Measurements from ENCODE around the gene ELFN1. TPM values are rescaled to one million over a fixed set of nuclear protein-coding genes. Genes with fewer than 3 reads are reported as not detected.

ELFN1 gene
- total RNA-seq, 1 donor from 2014 or later = not detected

DNA sequence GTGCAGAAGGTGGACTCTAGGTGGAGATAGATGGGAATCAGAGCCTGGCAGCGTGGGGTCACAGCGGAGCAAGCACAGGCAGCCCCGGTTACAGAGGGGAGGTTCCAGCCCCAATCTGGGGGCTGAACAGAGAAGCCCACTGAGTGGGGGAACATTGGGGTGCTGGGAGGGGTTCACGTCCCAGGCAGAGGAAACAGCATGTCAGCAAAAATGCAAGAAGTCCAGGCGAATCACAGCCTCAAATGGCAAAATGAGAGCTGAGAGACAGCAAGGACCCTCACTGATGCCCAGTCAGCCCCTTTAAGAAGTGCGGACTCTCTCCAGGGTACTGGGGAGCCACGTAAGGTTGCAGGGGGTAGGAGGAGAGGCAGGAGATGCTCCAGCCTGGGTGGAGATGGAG lies 62.0 kb downstream of the ELFN1 start:
- Mint-ChIP-seq H3K4me3 (no peak overlapping the region), H3K9me3 (no peaks in the 10 kb centered on the region), H3K27me3 (peaks cover 14% of the 10 kb centered on the region), H3K27ac (no peak overlapping the region), H3K36me3 (ENCODE audit: low read depth) (no peaks in the 10 kb centered on the region), H3K4me1 (no peaks in the 10 kb centered on the region)
- POLR2A ChIA-PET = no interaction called here
- TF ChIP-seq, protein P1, sequence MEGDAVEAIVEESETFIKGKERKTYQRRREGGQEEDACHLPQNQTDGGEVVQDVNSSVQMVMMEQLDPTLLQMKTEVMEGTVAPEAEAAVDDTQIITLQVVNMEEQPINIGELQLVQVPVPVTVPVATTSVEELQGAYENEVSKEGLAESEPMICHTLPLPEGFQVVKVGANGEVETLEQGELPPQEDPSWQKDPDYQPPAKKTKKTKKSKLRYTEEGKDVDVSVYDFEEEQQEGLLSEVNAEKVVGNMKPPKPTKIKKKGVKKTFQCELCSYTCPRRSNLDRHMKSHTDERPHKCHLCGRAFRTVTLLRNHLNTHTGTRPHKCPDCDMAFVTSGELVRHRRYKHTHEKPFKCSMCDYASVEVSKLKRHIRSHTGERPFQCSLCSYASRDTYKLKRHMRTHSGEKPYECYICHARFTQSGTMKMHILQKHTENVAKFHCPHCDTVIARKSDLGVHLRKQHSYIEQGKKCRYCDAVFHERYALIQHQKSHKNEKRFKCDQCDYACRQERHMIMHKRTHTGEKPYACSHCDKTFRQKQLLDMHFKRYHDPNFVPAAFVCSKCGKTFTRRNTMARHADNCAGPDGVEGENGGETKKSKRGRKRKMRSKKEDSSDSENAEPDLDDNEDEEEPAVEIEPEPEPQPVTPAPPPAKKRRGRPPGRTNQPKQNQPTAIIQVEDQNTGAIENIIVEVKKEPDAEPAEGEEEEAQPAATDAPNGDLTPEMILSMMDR (IDR thresholded peaks at IDR 0.05) = no peak
- CTCF ChIA-PET = no interaction called here
- ATAC-seq (ENCODE audit: low read depth) (no peak), DNase-seq (no peak)
- intact Hi-C loops (cut with micrococcal nuclease) = no loop called here

DNA sequence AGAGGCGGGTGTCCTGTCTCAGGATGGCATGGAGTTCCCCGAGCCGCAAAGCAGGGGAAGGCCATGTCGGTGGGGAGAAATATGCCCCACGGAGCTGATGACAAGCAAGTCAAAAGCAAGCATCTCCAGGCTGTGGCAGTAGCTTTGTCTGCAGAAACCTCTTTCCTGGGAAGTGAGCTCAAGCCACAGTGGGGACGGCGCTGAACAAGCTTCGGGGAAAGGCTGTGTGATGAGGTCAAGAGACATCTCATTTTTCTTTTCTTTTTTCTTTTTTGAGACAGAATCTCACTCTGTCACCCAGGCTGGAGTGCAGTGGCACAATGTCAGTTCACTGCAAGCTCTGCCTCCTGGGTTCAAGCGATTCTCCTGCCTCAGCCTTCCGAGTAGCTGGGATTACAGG lies 62.6 kb downstream of the ELFN1 start:
- no peak overlapping the region for H3K4me3 Mint-ChIP-seq
- TF ChIP-seq, protein P1 (IDR thresholded peaks at IDR 0.05) = no peak
- POLR2A ChIA-PET = no interaction called here
- no peak for DNase-seq
- no peak overlapping the region for H3K27ac Mint-ChIP-seq
- peaks cover 15% of the 10 kb centered on the region for H3K27me3 Mint-ChIP-seq
- H3K9me3 Mint-ChIP-seq = no peaks in the 10 kb centered on the region
- no peaks in the 10 kb centered on the region for H3K4me1 Mint-ChIP-seq
- CTCF ChIA-PET = no interaction called here
- ATAC-seq (ENCODE audit: low read depth) = no peak
- intact Hi-C loops (cut with micrococcal nuclease) = no loop called here
- H3K36me3 Mint-ChIP-seq (ENCODE audit: low read depth) = no peaks in the 10 kb centered on the region

DNA sequence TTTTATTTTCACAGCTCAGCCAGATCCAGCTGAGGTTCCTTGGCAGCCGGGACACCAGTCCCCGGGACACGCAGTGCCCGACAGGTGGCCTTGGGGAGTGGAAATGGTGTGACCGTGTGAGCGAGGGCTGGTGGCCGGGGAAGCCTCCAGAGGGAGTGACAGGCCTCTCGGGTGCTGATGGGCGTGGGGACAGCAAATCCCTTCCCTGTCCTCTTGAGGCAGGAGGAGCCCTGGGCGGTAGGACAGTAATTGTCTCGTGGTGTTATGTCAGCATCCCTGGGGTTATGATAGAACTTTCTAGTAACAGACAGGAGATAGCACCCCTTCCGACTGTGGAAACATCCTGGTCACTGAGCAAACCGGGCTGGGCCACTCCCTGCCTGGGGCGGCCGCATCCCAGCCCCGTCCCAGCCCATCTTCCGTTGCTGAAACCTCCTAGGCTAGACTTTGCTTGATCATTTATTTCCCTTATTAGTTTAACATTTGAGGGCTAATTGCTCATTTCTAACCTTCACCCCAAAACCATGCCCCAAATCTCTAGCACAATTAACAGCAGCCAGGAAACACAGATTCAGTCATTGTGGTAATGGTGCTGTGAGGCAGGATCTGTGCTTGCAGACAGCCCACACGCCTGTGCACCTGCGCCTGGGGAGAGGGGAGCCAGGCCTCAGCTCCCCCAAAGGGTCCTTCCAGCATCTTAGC lies 63.3 kb downstream of the ELFN1 start:
- TF ChIP-seq, protein P1 (IDR thresholded peaks at IDR 0.05) = no peak
- H3K4me1 Mint-ChIP-seq = peaks cover 3% of the 10 kb centered on the region
- ChIA-PET CTCF (no interaction called here), POLR2A (no interaction called here)
- H3K9me3 Mint-ChIP-seq = no peaks in the 10 kb centered on the region
- peaks cover 15% of the 10 kb centered on the region for H3K27me3 Mint-ChIP-seq
- no peak for DNase-seq
- no peak for ATAC-seq (ENCODE audit: low read depth)
- intact Hi-C loops (cut with micrococcal nuclease) = no loop called here
- no peaks in the 10 kb centered on the region for H3K36me3 Mint-ChIP-seq (ENCODE audit: low read depth)
- H3K27ac Mint-ChIP-seq = no peak overlapping the region
- H3K4me3 Mint-ChIP-seq = no peak overlapping the region

DNA sequence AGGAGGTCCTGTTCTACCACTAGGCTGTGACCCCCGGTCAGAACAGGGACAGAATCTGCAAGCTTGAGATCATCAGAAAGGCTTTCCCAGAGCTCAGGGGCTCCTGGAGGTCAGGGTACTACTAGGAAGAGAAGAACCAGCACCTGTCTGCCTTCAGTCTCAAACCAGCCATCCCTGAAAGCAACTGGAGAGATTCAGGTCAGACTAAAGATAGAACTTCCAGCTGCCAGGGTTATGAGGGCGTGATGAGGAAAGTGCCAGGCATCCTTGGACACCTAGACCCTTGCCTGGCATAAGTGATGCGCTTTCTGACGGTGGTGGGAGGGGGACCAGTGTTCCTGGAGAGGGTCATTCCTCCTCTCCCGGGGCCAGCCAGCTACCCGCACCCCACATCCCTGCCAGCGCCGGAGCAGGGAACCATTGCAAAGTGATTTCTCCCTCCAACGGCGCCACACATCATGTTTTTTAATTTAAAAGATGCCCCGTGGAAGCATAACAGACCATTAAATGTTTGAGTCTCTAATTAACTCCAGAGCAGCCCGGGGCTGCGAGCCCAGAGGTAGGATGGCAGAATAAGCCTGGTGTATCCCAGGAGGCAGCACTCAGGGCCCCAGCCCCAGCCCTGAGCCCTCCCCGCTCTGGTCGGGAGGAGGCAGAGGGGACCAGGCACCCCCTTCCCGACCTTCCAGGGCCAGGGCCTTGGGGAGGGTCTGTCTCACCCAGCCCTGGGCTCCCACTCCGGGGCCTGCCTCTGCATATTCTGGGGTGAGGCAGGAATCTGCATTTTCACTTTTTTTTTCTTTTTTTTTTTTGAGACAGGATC lies 64.0 kb downstream of the ELFN1 start:
- POLR2A ChIA-PET = no interaction called here

DNA sequence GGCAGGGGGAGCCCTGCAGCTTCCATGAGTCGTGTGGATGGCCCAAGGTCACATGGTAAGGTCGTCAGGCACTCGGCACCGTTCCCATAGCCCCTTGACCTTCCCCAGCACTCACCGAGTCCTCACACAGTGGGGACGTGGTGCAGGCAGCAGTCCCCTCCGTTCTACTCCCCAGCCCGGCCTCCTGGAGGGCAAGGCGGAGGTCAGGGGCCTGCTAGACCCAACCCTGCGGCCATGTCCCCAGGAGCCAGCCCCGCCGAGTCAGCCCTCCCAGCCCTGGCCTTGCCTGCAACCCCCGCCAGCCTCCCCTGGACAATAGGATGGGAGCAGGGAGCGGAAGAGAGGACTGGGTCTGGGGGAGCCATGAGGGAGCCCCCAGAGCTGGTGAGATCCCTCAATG lies 65.2 kb downstream of the ELFN1 start:
- Mint-ChIP-seq H3K27ac (no peak overlapping the region), H3K4me1 (peaks cover 9% of the 10 kb centered on the region), H3K27me3 (peaks cover 20% of the 10 kb centered on the region), H3K36me3 (ENCODE audit: low read depth) (no peaks in the 10 kb centered on the region), H3K4me3 (no peak overlapping the region), H3K9me3 (no peaks in the 10 kb centered on the region)
- ChIA-PET POLR2A (no interaction called here), CTCF (no interaction called here)
- TF ChIP-seq, protein P1 (IDR thresholded peaks at IDR 0.05) = no peak
- intact Hi-C loops (cut with micrococcal nuclease) = no loop called here
- DNase-seq = no peak
- no peak for ATAC-seq (ENCODE audit: low read depth)

More for the DNA sequence above, 64.0 kb downstream of the ELFN1 start:
- intact Hi-C loops (cut with micrococcal nuclease) = no loop called here
- H3K27ac Mint-ChIP-seq = no peak overlapping the region
- H3K4me3 Mint-ChIP-seq = no peak overlapping the region
- peaks cover 16% of the 10 kb centered on the region for H3K27me3 Mint-ChIP-seq
- H3K36me3 Mint-ChIP-seq (ENCODE audit: low read depth) = no peaks in the 10 kb centered on the region
- DNase-seq (no peak), ATAC-seq (ENCODE audit: low read depth) (no peak)
- H3K4me1 Mint-ChIP-seq = peaks cover 9% of the 10 kb centered on the region
- CTCF ChIA-PET = no interaction called here
- no peaks in the 10 kb centered on the region for H3K9me3 Mint-ChIP-seq
- TF ChIP-seq, protein P1 (IDR thresholded peaks at IDR 0.05) = no peak

Data from activated B cell treated with CpG ODN at 0.5 μM for 24 hours (primary cell).